ENCODE measurements around the gene ERF.

ERF gene

DNA sequence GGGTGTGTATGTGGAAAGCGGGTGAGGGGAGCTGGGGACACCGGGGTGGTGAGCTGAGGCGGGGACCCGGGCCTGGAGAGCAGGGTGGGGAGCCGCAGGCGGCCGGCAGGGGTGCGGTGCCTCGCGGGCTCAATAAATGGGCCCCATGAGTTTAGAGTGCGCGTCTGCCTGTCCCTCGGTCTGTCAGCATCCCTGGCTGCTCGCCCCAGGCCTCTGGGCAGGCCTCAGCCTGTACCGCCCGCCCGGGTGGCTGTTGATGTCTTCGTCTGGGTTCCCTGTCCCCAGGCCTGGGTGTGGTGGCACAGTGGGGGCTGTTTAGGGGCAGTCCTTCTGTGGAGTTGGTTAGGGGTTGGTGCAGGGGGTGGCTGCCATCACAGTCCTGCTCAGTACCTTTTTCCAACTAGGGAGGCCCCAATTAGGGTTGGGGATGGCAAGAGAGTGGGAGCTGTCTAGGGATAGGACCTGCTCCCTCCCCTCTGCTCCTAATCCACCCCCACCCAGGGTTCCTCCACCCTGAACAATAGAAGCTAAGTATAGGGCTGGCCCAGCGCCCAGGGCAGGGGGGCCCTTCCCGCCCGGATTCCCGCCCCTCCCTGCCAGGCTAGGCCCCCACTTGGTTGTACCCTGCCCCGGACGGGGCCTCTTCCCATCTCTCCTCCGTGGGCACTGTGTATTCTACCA, 26.4 kb upstream of the ERF start:
- Histone ChIP-seq H3K27me3 (ENCODE audit: insufficient read depth, low read depth) (no peaks in the 10 kb centered on the region), H3K79me2 (ENCODE audit: insufficient read depth, low read depth) (no peaks in the 10 kb centered on the region), H3K4me2 (no peak overlapping the region; the same call in 1 of the 2 replicates), H4K20me1 (ENCODE audit: insufficient read depth) (no peaks in the 10 kb centered on the region), H3K4me3 (IDR thresholded peaks at IDR 0.05; ENCODE audit: insufficient read depth, low read depth, low read length) (no peak overlapping the region), H3K36me3 (ENCODE audit: insufficient read depth) (no peaks in the 10 kb centered on the region), H3K4me1 (ENCODE audit: low read depth, poor library complexity, severe bottlenecking) (peaks cover 67% of the 10 kb centered on the region), H3K27ac (no peak overlapping the region), H2AFZ (ENCODE audit: low read depth) (no peak overlapping the region), H3K9ac (no peak overlapping the region)
- TF ChIP-seq, protein P1, sequence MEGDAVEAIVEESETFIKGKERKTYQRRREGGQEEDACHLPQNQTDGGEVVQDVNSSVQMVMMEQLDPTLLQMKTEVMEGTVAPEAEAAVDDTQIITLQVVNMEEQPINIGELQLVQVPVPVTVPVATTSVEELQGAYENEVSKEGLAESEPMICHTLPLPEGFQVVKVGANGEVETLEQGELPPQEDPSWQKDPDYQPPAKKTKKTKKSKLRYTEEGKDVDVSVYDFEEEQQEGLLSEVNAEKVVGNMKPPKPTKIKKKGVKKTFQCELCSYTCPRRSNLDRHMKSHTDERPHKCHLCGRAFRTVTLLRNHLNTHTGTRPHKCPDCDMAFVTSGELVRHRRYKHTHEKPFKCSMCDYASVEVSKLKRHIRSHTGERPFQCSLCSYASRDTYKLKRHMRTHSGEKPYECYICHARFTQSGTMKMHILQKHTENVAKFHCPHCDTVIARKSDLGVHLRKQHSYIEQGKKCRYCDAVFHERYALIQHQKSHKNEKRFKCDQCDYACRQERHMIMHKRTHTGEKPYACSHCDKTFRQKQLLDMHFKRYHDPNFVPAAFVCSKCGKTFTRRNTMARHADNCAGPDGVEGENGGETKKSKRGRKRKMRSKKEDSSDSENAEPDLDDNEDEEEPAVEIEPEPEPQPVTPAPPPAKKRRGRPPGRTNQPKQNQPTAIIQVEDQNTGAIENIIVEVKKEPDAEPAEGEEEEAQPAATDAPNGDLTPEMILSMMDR (conservative IDR thresholded peaks at IDR 0.05; ENCODE audit: low read depth, low read length) = no peak

DNA sequence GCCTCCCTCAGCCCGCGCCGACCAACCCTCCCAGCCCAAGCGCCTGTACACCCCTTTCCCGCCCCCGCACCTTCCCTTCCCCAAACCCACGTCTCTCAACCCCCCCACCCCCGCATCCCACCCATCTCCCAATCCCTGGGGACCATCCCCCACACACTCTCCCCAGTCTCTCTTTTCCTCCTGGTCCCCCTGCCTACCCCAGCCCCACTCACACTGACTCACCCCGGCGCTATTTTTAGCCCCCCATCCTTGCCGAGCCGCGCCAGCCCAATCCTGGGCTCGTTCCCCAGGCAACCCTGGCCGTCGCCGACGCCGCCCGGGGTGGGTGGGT, 25.9 kb upstream of the ERF start:
- Histone ChIP-seq H3K79me2 (ENCODE audit: insufficient read depth, low read depth) (no peaks in the 10 kb centered on the region), H4K20me1 (ENCODE audit: insufficient read depth) (no peaks in the 10 kb centered on the region), H2AFZ (ENCODE audit: low read depth) (no peak overlapping the region), H3K27me3 (ENCODE audit: insufficient read depth, low read depth) (no peaks in the 10 kb centered on the region), H3K4me3 (IDR thresholded peaks at IDR 0.05; ENCODE audit: insufficient read depth, low read depth, low read length) (no peak overlapping the region), H3K4me1 (ENCODE audit: low read depth, poor library complexity, severe bottlenecking) (peaks cover 64% of the 10 kb centered on the region), H3K4me2 (peak overlapping the region; percentile 76; the same call in 1 of the 2 replicates), H3K9ac (no peak overlapping the region), H3K27ac (no peak overlapping the region), H3K36me3 (ENCODE audit: insufficient read depth) (no peaks in the 10 kb centered on the region)
- TF ChIP-seq, protein P1 (conservative IDR thresholded peaks at IDR 0.05; ENCODE audit: low read depth, low read length) = no peak

DNA sequence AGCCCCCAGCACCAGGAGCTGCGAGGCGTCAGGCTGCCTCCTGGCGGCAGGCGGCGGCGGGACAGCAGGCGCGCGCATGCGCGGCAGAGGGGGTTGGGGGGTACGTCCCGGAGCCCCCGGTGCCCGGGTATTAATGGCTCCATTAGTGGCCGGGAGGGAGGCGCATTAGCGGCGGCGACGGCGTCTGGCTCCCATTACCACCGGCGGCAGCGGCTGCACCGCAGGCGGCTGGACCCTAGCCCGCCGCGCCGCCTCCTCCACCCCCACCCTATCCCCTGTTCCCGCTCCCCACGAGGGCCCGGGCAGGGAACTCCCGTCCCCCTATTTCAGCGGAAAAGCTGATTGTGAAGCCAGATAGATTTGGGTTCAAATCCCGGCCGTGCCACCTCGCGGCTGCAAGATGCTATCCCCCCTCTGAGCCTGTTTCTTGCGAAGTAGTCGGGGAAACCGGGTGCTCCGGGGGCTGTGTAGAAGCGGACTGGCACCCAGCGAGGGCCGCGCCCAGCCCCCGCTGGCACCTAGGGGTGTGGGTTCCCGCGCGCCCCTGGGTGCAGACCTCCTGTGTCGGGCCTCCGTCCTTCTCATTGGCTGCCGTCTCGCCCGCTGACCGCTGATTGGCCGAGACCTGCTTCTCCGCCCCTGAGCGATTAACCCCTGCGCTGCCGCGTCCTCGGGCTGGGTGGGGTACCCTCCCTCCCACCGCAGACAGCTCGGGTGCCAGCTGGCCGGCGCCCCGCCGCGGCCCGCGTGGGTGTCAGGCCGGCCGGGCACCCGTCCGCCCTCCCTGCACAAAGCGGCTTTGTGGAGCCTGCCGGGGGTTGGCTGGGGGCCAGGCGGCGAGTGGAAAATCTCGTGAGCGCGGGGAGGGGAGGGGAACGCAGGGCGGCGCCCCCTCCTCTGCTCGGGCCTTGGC, 25.2 kb upstream of the ERF start:
- H3K4me3 ChIP-seq (IDR thresholded peaks at IDR 0.05; ENCODE audit: insufficient read depth, low read depth, low read length) = no peak overlapping the region
- H2AFZ ChIP-seq (ENCODE audit: low read depth) = peak overlapping the region; percentile 63
- H3K4me2 ChIP-seq = peak overlapping the region; percentile 76
- peaks cover 58% of the 10 kb centered on the region for H3K4me1 ChIP-seq (ENCODE audit: low read depth, poor library complexity, severe bottlenecking)
- H3K79me2 ChIP-seq (ENCODE audit: insufficient read depth, low read depth) = no peaks in the 10 kb centered on the region
- TF ChIP-seq, protein P1 (conservative IDR thresholded peaks at IDR 0.05; ENCODE audit: low read depth, low read length) = peak; percentile 87
- peak overlapping the region; percentile 70 for H3K9ac ChIP-seq
- no peaks in the 10 kb centered on the region for H4K20me1 ChIP-seq (ENCODE audit: insufficient read depth)
- H3K36me3 ChIP-seq (ENCODE audit: insufficient read depth) = no peaks in the 10 kb centered on the region
- no peaks in the 10 kb centered on the region for H3K27me3 ChIP-seq (ENCODE audit: insufficient read depth, low read depth)
- H3K27ac ChIP-seq = peak overlapping the region; percentile 31; the same call in 1 of the 2 replicates

DNA sequence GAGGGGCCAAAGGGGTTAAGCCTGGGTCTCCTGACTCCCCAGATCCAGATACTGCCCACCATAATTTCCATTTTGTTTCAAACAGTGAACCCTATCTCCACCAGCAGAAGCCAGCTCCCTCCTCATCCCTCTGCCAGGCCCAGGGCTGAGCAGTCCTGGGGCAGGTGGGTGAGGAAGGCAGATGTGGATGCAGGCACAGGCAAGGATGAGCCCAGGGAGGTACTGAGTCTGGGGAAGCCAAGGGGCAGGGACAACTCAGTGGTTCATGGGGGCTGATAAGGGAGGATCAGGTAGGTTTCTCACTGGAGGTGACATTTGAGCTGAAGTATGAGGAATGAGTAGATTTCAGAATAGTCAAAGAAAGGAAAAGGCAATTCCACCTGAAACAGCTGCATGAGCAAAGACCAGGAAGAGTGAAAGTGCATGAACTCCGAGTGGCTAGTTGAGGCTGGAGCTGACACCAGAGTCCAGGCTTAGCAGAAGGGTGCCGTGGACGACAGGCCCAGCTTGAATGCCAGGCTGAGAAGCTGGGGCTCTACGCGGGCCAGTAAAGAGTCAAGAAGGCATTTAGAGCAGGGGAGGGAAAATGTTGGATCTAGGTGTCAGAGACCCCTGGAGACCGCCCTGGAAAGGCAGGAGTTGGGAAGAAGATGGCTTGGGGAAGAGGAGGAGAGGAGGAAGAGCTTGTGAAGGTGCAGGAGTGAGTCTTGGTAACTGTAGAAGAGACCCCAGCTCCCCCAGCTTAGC, 24.4 kb upstream of the ERF start:
- TF ChIP-seq, protein P1 (conservative IDR thresholded peaks at IDR 0.05; ENCODE audit: low read depth, low read length) = no peak
- Histone ChIP-seq H3K4me2 (peak overlapping the region; percentile 76), H3K4me1 (ENCODE audit: low read depth, poor library complexity, severe bottlenecking) (peaks cover 52% of the 10 kb centered on the region), H3K9ac (peak overlapping the region; percentile 70), H4K20me1 (ENCODE audit: insufficient read depth) (no peaks in the 10 kb centered on the region), H3K36me3 (ENCODE audit: insufficient read depth) (no peaks in the 10 kb centered on the region), H3K27me3 (ENCODE audit: insufficient read depth, low read depth) (no peaks in the 10 kb centered on the region), H3K27ac (no peak overlapping the region), H3K79me2 (ENCODE audit: insufficient read depth, low read depth) (no peaks in the 10 kb centered on the region), H3K4me3 (IDR thresholded peaks at IDR 0.05; ENCODE audit: insufficient read depth, low read depth, low read length) (no peak overlapping the region), H2AFZ (ENCODE audit: low read depth) (peak overlapping the region; percentile 63; the same call in 1 of the 2 replicates)
